T-cell (primary cell): ENCODE data around the gene DARS1. TPM values are rescaled to one million over a fixed set of nuclear protein-coding genes. Genes with fewer than 3 reads are reported as not detected.

Experiments used
- ATAC-seq, 4 experiments: fragments of 200-7000 bp in 3 of 4; fragments of 150-1000 bp in 1 of 4; cut with Tn5 transposase; replicated peaks in 1 of 4; 1 replicate in 3 of 4; 2 replicates in 1 of 4; pipeline ENCODE4 v1.10.0; 2021; ENCODE audit warnings: moderate library complexity in 3 of 4, mild to moderate bottlenecking in 2 of 4, moderate number of reproducible peaks in 1 of 4
- CTCF ChIA-PET, 2 donors: fragments of 300-600 bp; sonication (Branson Sonifier 250); formaldehyde crosslinking; loops; one replicate each; lab custom pipeline; 2022; ENCODE audit warnings: antibody characterized with exemption in 2 of 2; lab: Charles Lee
- POLR2A ChIA-PET, 2 donors: fragments of 300-600 bp; sonication (Branson Sonifier 250); formaldehyde crosslinking; loops; one replicate each; lab custom pipeline; 2022; ENCODE audit warnings: antibody characterized with exemption in 2 of 2; lab: Charles Lee
- DNase-seq, 35 experiments: peaks; one replicate each; pipeline versions ENCODE4 v3.0.0 to v3.0.0-alpha.2; 2013 to 2023
- H3K27ac ChIP-seq: one replicate; pipeline ENCODE4 v1.5.1; 2013; ENCODE audit warnings: low read length
- H3K27me3 ChIP-seq, 2 experiments: replicated peaks in 1 of 2; 1 replicate in 1 of 2; 2 replicates in 1 of 2; pipeline versions ENCODE4 v1.6.1 to v1.7.0; 2013; ENCODE audit warnings: low read length in 1 of 2, mixed read lengths in 1 of 2; ENCODE audit not compliant: control insufficient read depth in 2 of 2, insufficient read depth in 2 of 2; ENCODE audit errors: extremely low read depth in 1 of 2
- H3K36me3 ChIP-seq, 2 donors: 1 replicate in 1 of 2; 2 replicates in 1 of 2; pipeline versions ENCODE4 v1.6.1 to v1.7.0; 2013; ENCODE audit warnings: low read length in 1 of 2; ENCODE audit not compliant: control insufficient read depth in 2 of 2, insufficient read depth in 1 of 2; ENCODE audit errors: extremely low read depth in 1 of 2
- H3K4me1 ChIP-seq, 2 experiments: 1 replicate in 1 of 2; 2 replicates in 1 of 2; pipeline versions ENCODE4 v1.6.1 to v1.7.0; 2013; ENCODE audit warnings: low read length in 2 of 2, mixed read lengths in 1 of 2; ENCODE audit not compliant: insufficient read depth in 2 of 2, control insufficient read depth in 1 of 2; ENCODE audit errors: extremely low read depth in 1 of 2
- H3K4me3 ChIP-seq, 2 donors: 1 replicate in 1 of 2; 2 replicates in 1 of 2; pipeline versions ENCODE4 v1.5.1 to v1.7.0; 2013; ENCODE audit warnings: mild to moderate bottlenecking in 2 of 2, low read length in 1 of 2, moderate library complexity in 1 of 2; ENCODE audit not compliant: control insufficient read depth in 1 of 2; ENCODE audit errors: extremely low read depth in 1 of 2
- H3K9me3 ChIP-seq: 2 replicates; pipeline ENCODE4 v1.7.0; 2013
- H3K27ac Mint-ChIP-seq, 2 donors: one replicate each; pipeline ENCODE4 v1.8.0; 2020 to 2021; ENCODE audit warnings: mild to moderate bottlenecking in 2 of 2, mixed read lengths in 2 of 2
- H3K27me3 Mint-ChIP-seq, 2 donors: one replicate each; pipeline ENCODE4 v1.8.0; 2021 to 2022; ENCODE audit warnings: mixed read lengths in 2 of 2
- H3K36me3 Mint-ChIP-seq: one replicate; pipeline ENCODE4 v1.8.0; 2021; ENCODE audit warnings: mixed read lengths
- H3K4me1 Mint-ChIP-seq, 3 donors: one replicate each; pipeline ENCODE4 v1.8.0; 2020 to 2022; ENCODE audit warnings: mixed read lengths in 3 of 3, mild to moderate bottlenecking in 1 of 3
- H3K4me3 Mint-ChIP-seq, 3 donors: one replicate each; pipeline ENCODE4 v1.8.0; 2020 to 2022; ENCODE audit warnings: mild to moderate bottlenecking in 3 of 3, mixed read lengths in 3 of 3, moderate library complexity in 3 of 3
- H3K9me3 Mint-ChIP-seq, 3 donors: one replicate each; pipeline ENCODE4 v1.8.0; 2020 to 2022; ENCODE audit warnings: mixed read lengths in 3 of 3
- WGBS: methylation state at CpG from one replicate; pipeline ENCODE4 v1.1.5; 2013; ENCODE audit warnings: missing lambda C conversion rate; ENCODE audit not compliant: insufficient coverage; 5-methylcytosine and 5-hydroxymethylcytosine counted together
- total RNA-seq, 35 experiments: library from RNA in 6 of 35; stranded (reverse) in 6 of 35; fragments of 120-200 nt in 1 of 35; gene quantifications; one replicate each; pipeline versions ENCODE4 v1.2.1 to v1.2.4 and lab custom pipeline; 2013 to 2026

The DARS1 gene
- total RNA-seq, 5 donors from 2014 or later (not counting 1 experiment from before 2014, with no cell fraction given), result 48.2 to 77.4 (median 69.4) TPM

- Histone ChIP-seq H3K4me1 (peaks cover 3 to 8% of the 10 kb centered on the region in 2 experiments), H3K9me3 (no peaks in the 10 kb centered on the region), H3K4me3 (no peak overlapping the region), H3K36me3 (no peaks in the 10 kb centered on the region), H3K27ac (no peak overlapping the region), H3K27me3 (peaks cover 0 to 8% of the 10 kb centered on the region in 2 experiments)
- Mint-ChIP-seq H3K36me3 (no peaks in the 10 kb centered on the region), H3K4me1 (peaks cover 10 to 19% (median 15%) of the 10 kb centered on the region in 3 donors), H3K9me3 (no peaks in the 10 kb centered on the region), H3K4me3 (no peak overlapping the region), H3K27me3 (no peaks in the 10 kb centered on the region), H3K27ac (no peak overlapping the region)
- WGBS, result 83% methylated on average over 1 of the region's 2 CpGs
- DNase-seq (no peak), ATAC-seq (no peak)
- CTCF ChIA-PET, result no interaction called here
- POLR2A ChIA-PET, result no interaction called here
These were observed 38.0 kb upstream of the DARS1 start for GRCh38 chr2:136023416-136023815.

GRCh38 chr2:136022396-136023146 is 37.1 kb upstream of the DARS1 start:
- Mint-ChIP-seq H3K9me3 (no peaks in the 10 kb centered on the region), H3K36me3 (no peaks in the 10 kb centered on the region), H3K27me3 (no peaks in the 10 kb centered on the region), H3K4me1 (peaks cover 10 to 19% (median 15%) of the 10 kb centered on the region in 3 donors), H3K4me3 (no peak overlapping the region), H3K27ac (no peak overlapping the region)
- ATAC-seq, result no peak
- ChIA-PET POLR2A (interaction anchor here in 1 of 2 donors (0.6 to 1.0 kb wide), 3 partner anchors 29 to 155 kb away, joined by 3 to 4 read pairs (median 3); no protein-coding TSS in a partner anchor), CTCF (interaction anchor here in 1 of 2 donors (1.1 kb wide), 1 partner anchor 14 kb away, joined by 3 read pairs; no protein-coding TSS in a partner anchor)
- Histone ChIP-seq H3K9me3 (no peaks in the 10 kb centered on the region), H3K4me1 (peaks cover 3 to 8% of the 10 kb centered on the region in 2 experiments), H3K27me3 (peaks cover 0 to 8% of the 10 kb centered on the region in 2 experiments), H3K4me3 (no peak overlapping the region), H3K36me3 (no peaks in the 10 kb centered on the region), H3K27ac (no peak overlapping the region)
- DNase-seq, result no peak
- 100% methylated on average over 1 of the region's 3 CpGs for WGBS

- CTCF ChIA-PET, result interaction anchor here in 1 of 2 donors (1.1 kb wide), 1 partner anchor 13 kb away, joined by 3 read pairs; no protein-coding TSS in a partner anchor
These were observed 36.5 kb upstream of the DARS1 start for GRCh38 chr2:136021976-136022375.

GRCh38 chr2:136021406-136021805 is 36.0 kb upstream of the DARS1 start:
- Mint-ChIP-seq H3K36me3 (no peaks in the 10 kb centered on the region), H3K4me1 (peaks cover 12 to 19% (median 17%) of the 10 kb centered on the region in 3 donors), H3K9me3 (no peaks in the 10 kb centered on the region), H3K4me3 (no peak overlapping the region), H3K27me3 (no peaks in the 10 kb centered on the region), H3K27ac (no peak overlapping the region)
- Histone ChIP-seq H3K36me3 (no peaks in the 10 kb centered on the region), H3K27me3 (peaks cover 0 to 8% of the 10 kb centered on the region in 2 experiments), H3K9me3 (no peaks in the 10 kb centered on the region), H3K4me3 (no peak overlapping the region), H3K4me1 (peaks cover 3 to 8% of the 10 kb centered on the region in 2 experiments), H3K27ac (no peak overlapping the region)
- DNase-seq (no peak), ATAC-seq (no peak)
- CTCF ChIA-PET, result interaction anchor here in 1 of 2 donors (1.1 kb wide), 1 partner anchor 13 kb away, joined by 3 read pairs; no protein-coding TSS in a partner anchor
- POLR2A ChIA-PET, result interaction anchor here in 1 of 2 donors (0.6 kb wide), 1 partner anchor 142 kb away, joined by 4 read pairs; no protein-coding TSS in a partner anchor
- WGBS, result no CpG with 5 or more reads among the region's 2 CpGs

More at GRCh38 chr2:136021976-136022375, 36.5 kb upstream of the DARS1 start:
- WGBS, result 100% methylated on average over 1 of the region's 4 CpGs
- Histone ChIP-seq H3K9me3 (no peaks in the 10 kb centered on the region), H3K4me1 (peaks cover 3 to 8% of the 10 kb centered on the region in 2 experiments), H3K27ac (no peak overlapping the region), H3K27me3 (peaks cover 0 to 8% of the 10 kb centered on the region in 2 experiments), H3K4me3 (no peak overlapping the region), H3K36me3 (no peaks in the 10 kb centered on the region)
- H3K27me3 Mint-ChIP-seq, result no peaks in the 10 kb centered on the region
- no peaks in the 10 kb centered on the region for H3K9me3 Mint-ChIP-seq
- POLR2A ChIA-PET, result interaction anchor here in 1 of 2 donors (0.6 to 1.0 kb wide), 2 partner anchors 30 to 93 kb away, joined by 3 read pairs; no protein-coding TSS in a partner anchor
- no peak overlapping the region for H3K4me3 Mint-ChIP-seq
- DNase-seq, result no peak
- H3K27ac Mint-ChIP-seq, result no peak overlapping the region
- no peak for ATAC-seq
- H3K36me3 Mint-ChIP-seq, result no peaks in the 10 kb centered on the region
- peaks cover 10 to 19% (median 15%) of the 10 kb centered on the region in 3 donors for H3K4me1 Mint-ChIP-seq

GRCh38 chr2:136020831-136021230 is 35.4 kb upstream of the DARS1 start:
- peaks cover 16 to 20% (median 18%) of the 10 kb centered on the region in 3 donors for H3K4me1 Mint-ChIP-seq
- H3K36me3 Mint-ChIP-seq, result no peaks in the 10 kb centered on the region
- DNase-seq (no peak), ATAC-seq (no peak)
- Histone ChIP-seq H3K27ac (no peak overlapping the region), H3K4me1 (peaks cover 2 to 8% of the 10 kb centered on the region in 2 experiments), H3K9me3 (no peaks in the 10 kb centered on the region), H3K36me3 (no peaks in the 10 kb centered on the region), H3K27me3 (peaks cover 0 to 8% of the 10 kb centered on the region in 2 experiments), H3K4me3 (no peak overlapping the region)
- CTCF ChIA-PET, result no interaction called here
- H3K4me3 Mint-ChIP-seq, result no peak overlapping the region
- H3K9me3 Mint-ChIP-seq, result no peaks in the 10 kb centered on the region
- POLR2A ChIA-PET, result no interaction called here
- H3K27ac Mint-ChIP-seq, result no peak overlapping the region
- WGBS, result no CpG with 5 or more reads among the region's 2 CpGs
- no peaks in the 10 kb centered on the region for H3K27me3 Mint-ChIP-seq

- ATAC-seq, result no peak
- no peaks in the 10 kb centered on the region for H3K27me3 Mint-ChIP-seq
- WGBS, result 96% methylated on average over 7 of the region's 8 CpGs
- H3K4me3 Mint-ChIP-seq, result no peak overlapping the region
- H3K27ac Mint-ChIP-seq, result no peak overlapping the region
- no peaks in the 10 kb centered on the region for H3K36me3 ChIP-seq
- H3K27ac ChIP-seq, result no peak overlapping the region
- POLR2A ChIA-PET, result interaction anchor here in 1 of 2 donors (0.7 kb wide), 1 partner anchor 16 kb away, joined by 5 read pairs; no protein-coding TSS in a partner anchor
- DNase-seq, result no peak
- H3K4me1 Mint-ChIP-seq, result peaks cover 15 to 19% (median 18%) of the 10 kb centered on the region in 3 donors
- no peak overlapping the region for H3K4me3 ChIP-seq
- H3K9me3 ChIP-seq, result no peaks in the 10 kb centered on the region
- CTCF ChIA-PET, result interaction anchor here in 1 of 2 donors (1.0 kb wide), 1 partner anchor 91 kb away, joined by 3 read pairs; no protein-coding TSS in a partner anchor
- H3K27me3 ChIP-seq, result no peaks in the 10 kb centered on the region
- no peaks in the 10 kb centered on the region for H3K36me3 Mint-ChIP-seq
- H3K4me1 ChIP-seq, result no peaks in the 10 kb centered on the region
- H3K9me3 Mint-ChIP-seq, result no peaks in the 10 kb centered on the region
These were observed 34.4 kb upstream of the DARS1 start for GRCh38 chr2:136019825-136020224.
